ENCODE results near the gene RALGAPA1.
"Not testable (repeated sequence)": the region's sequence is repeated elsewhere in the genome, so short reads cannot be mapped to it uniquely, and the experiment has no call there.

The RALGAPA1 gene

GRCh38 chr14:35808638-35809563 lies at the start of gene RALGAPA1:
TSS of gene RALGAPA1 (minus strand) at chr14:35809295. CDS start at chr14:35808835, 460 bp downstream.
- FAIRE-seq, result peak; percentile 62

- FAIRE-seq, result no peak
These were observed 49.6 kb upstream of the RALGAPA1 start for GRCh38 chr14:35858521-35859209.

- no peak for FAIRE-seq
These were observed 46.9 kb upstream of the RALGAPA1 start for GRCh38 chr14:35855876-35856481.

GRCh38 chr14:35854696-35855270 lies 45.7 kb upstream of the RALGAPA1 start:
- FAIRE-seq, result no peak

GRCh38 chr14:35853225-35853624 lies 44.1 kb upstream of the RALGAPA1 start:
- no peak for FAIRE-seq

- FAIRE-seq, result no peak
These were observed 42.7 kb upstream of the RALGAPA1 start for GRCh38 chr14:35851823-35852222.

- no peak for FAIRE-seq
These were observed 40.0 kb upstream of the RALGAPA1 start for GRCh38 chr14:35849122-35849521.

GRCh38 chr14:35847636-35848035 lies 38.5 kb upstream of the RALGAPA1 start:
- FAIRE-seq, result no peak

GRCh38 chr14:35844494-35844893 lies 35.4 kb upstream of the RALGAPA1 start:
- no peak for FAIRE-seq

GRCh38 chr14:35842245-35842644 lies 33.1 kb upstream of the RALGAPA1 start:
- FAIRE-seq, result not testable (repeated sequence)

- FAIRE-seq, result not testable (repeated sequence)
These were observed 32.6 kb upstream of the RALGAPA1 start for GRCh38 chr14:35841704-35842103.

GRCh38 chr14:35835208-35835982 lies 26.3 kb upstream of the RALGAPA1 start:
- no peak for FAIRE-seq

- FAIRE-seq, result no peak
These were observed 20.4 kb upstream of the RALGAPA1 start for GRCh38 chr14:35829449-35829848.

- no peak for FAIRE-seq
These were observed 18.8 kb upstream of the RALGAPA1 start for GRCh38 chr14:35827678-35828472.

- no peak for FAIRE-seq
These were observed 17.9 kb upstream of the RALGAPA1 start for GRCh38 chr14:35826952-35827416.

- peak; percentile 69 for FAIRE-seq
These were observed 17.3 kb upstream of the RALGAPA1 start, which contains the start of gene BRMS1L for GRCh38 chr14:35826218-35826951. TSS of gene BRMS1L (plus strand) at chr14:35826338. CDS start at chr14:35826517, 179 bp downstream.

- no peak for FAIRE-seq
These were observed 16.8 kb upstream of the RALGAPA1 start for GRCh38 chr14:35825968-35826217.

GRCh38 chr14:35824446-35825165 lies 15.5 kb upstream of the RALGAPA1 start:
- FAIRE-seq, result not testable (repeated sequence)

- no peak for FAIRE-seq
These were observed 13.4 kb upstream of the RALGAPA1 start for GRCh38 chr14:35822501-35822900.
